Endothelial cell of umbilical vein (primary cell): ENCODE data around the gene A1BG. TPM values are rescaled to one million over a fixed set of nuclear protein-coding genes. Genes with fewer than 3 reads are reported as not detected.

Source experiments
- BruUV-seq: library from RNA; stranded (reverse); fragments of 400-500 nt; replicated peaks from 2 replicates; lab custom pipeline; 2021; lab: Mats Ljungman, UMichigan
- CTCF ChIA-PET: fragments of 300-600, 350-600 bp; sonication (Branson Sonifier 250); formaldehyde crosslinking; loops from one replicate; lab custom pipeline; 2021; ENCODE audit warnings: antibody characterized with exemption, inconsistent platforms; lab: Charles Lee
- POLR2A ChIA-PET: fragments of 300-600, 350-600 bp; sonication (Branson Sonifier 250); formaldehyde crosslinking; loops from one replicate; lab custom pipeline; 2021; ENCODE audit warnings: antibody characterized with exemption, inconsistent platforms; lab: Charles Lee
- DNase-seq: peaks from one replicate; pipeline ENCODE4 v3.0.0-alpha.2; 2011; ENCODE audit warnings: low read depth, low spot score
- FAIRE-seq: peaks from 2 replicates; lab custom pipeline; 2011; peaks lifted over from hg19 to GRCh38; lab: Jason Lieb, UNC
- H2AFZ ChIP-seq: 2 replicates; pipeline ENCODE4 v1.6.0; 2012; ENCODE audit warnings: low read depth, low read length, control low read depth, inconsistent platforms
- H3K27ac ChIP-seq: 2 replicates; pipeline ENCODE4 v1.5.1; 2011; ENCODE audit warnings: low read depth, mild to moderate bottlenecking, control low read depth, low read length, moderate library complexity; ENCODE audit not compliant: insufficient read depth
- H3K27me3 ChIP-seq, 2 experiments: 2 replicates each; pipeline versions ENCODE4 v1.6.0 to v1.6.1; 2011; ENCODE audit warnings: low read length in 2 of 2, mixed read lengths in 1 of 2; ENCODE audit not compliant: control insufficient read depth in 2 of 2, insufficient read depth in 2 of 2
- H3K36me3 ChIP-seq, 2 experiments: 2 replicates in 1 of 2; 3 replicates in 1 of 2; pipeline ENCODE4 v1.5.1; 2011; ENCODE audit warnings: low read length in 2 of 2, mild to moderate bottlenecking in 1 of 2, moderate library complexity in 1 of 2; ENCODE audit not compliant: control insufficient read depth in 2 of 2, insufficient read depth in 2 of 2; ENCODE audit errors: extremely low read depth in 1 of 2
- H3K4me1 ChIP-seq: 3 replicates; pipeline ENCODE4 v1.5.1; 2011; ENCODE audit warnings: mild to moderate bottlenecking, low read length; ENCODE audit not compliant: control insufficient read depth, insufficient read depth; ENCODE audit errors: extremely low read depth
- H3K4me2 ChIP-seq: 2 replicates; pipeline ENCODE4 v1.6.1; 2011; ENCODE audit warnings: low read length, control low read depth, mixed read lengths; ENCODE audit not compliant: insufficient read depth
- H3K4me3 ChIP-seq, 3 experiments: fragments of 200-600 bp in 1 of 3; sonication (generic), shearing (Covaris generic) in 1 of 3; replicated peaks in 1 of 3; 2 replicates each; pipeline ENCODE4 v1.5.1; 2011 to 2016; ENCODE audit warnings: control low read depth in 3 of 3, low read length in 3 of 3, mild to moderate bottlenecking in 2 of 3, inconsistent platforms in 1 of 3, low read depth in 1 of 3, moderate library complexity in 1 of 3; ENCODE audit not compliant: insufficient read depth in 1 of 3
- H3K79me2 ChIP-seq: 2 replicates; pipeline ENCODE4 v1.6.0; 2012; ENCODE audit warnings: low read length, inconsistent platforms; ENCODE audit not compliant: control insufficient read depth, insufficient read depth
- H3K9ac ChIP-seq: replicated peaks from 2 replicates; pipeline ENCODE3; 2011; ENCODE audit warnings: low read length, control low read depth; ENCODE audit not compliant: insufficient read depth; ENCODE audit errors: extremely low read depth
- H3K9me1 ChIP-seq: replicated peaks from 3 replicates; pipeline ENCODE4 v1.6.0; 2011; ENCODE audit warnings: mild to moderate bottlenecking, low read length; ENCODE audit not compliant: control insufficient read depth, insufficient read depth; ENCODE audit errors: extremely low read depth
- H3K9me3 ChIP-seq: replicated peaks from 2 replicates; pipeline ENCODE4 v1.5.1; 2012; ENCODE audit warnings: low read length, inconsistent platforms; ENCODE audit not compliant: control insufficient read depth, insufficient read depth
- H4K20me1 ChIP-seq: replicated peaks from 2 replicates; pipeline ENCODE3; 2011; ENCODE audit warnings: mild to moderate bottlenecking, low read length; ENCODE audit not compliant: control insufficient read depth, insufficient read depth; ENCODE audit errors: extremely low read depth
- CTCF ChIP-seq, 2 donors: IDR thresholded peaks; 1 replicate in 1 of 2; 2 replicates in 1 of 2; pipeline ENCODE4 v1.5.1; 2011; ENCODE audit warnings: low read length in 2 of 2, mild to moderate bottlenecking in 2 of 2, moderate library complexity in 2 of 2, control low read depth in 1 of 2, inconsistent platforms in 1 of 2, low read depth in 1 of 2; ENCODE audit not compliant: insufficient read depth in 1 of 2; ENCODE audit errors: extremely low read depth in 1 of 2
- EZH2 ChIP-seq: IDR thresholded peaks from 2 replicates; pipeline ENCODE4 v1.6.1; 2012; ENCODE audit warnings: borderline replicate concordance, low read depth, mild to moderate bottlenecking, moderate library complexity, low read length, inconsistent platforms; ENCODE audit not compliant: severe bottlenecking
- FOS ChIP-seq: IDR thresholded peaks from 2 replicates; pipeline ENCODE4 v1.6.1; 2011; ENCODE audit warnings: mild to moderate bottlenecking, low read length, moderate library complexity, borderline replicate concordance; ENCODE audit not compliant: insufficient read depth
- GATA2 ChIP-seq: IDR thresholded peaks from 2 replicates; pipeline ENCODE4 v1.7.0; 2011; ENCODE audit warnings: low read depth, mild to moderate bottlenecking, moderate library complexity, mixed read lengths, low read length; ENCODE audit not compliant: insufficient read length, insufficient read depth
- JUN ChIP-seq: IDR thresholded peaks from 2 replicates; pipeline ENCODE4 v1.6.1; 2011; ENCODE audit warnings: borderline replicate concordance, low read depth; ENCODE audit not compliant: insufficient read length, insufficient read depth
- MAX ChIP-seq: IDR thresholded peaks from 2 replicates; pipeline ENCODE4 v1.6.1; 2011; ENCODE audit not compliant: insufficient read depth, insufficient read length
- MYC ChIP-seq: IDR thresholded peaks from one replicate; pipeline ENCODE4 v1.6.1; 2011; ENCODE audit warnings: mild to moderate bottlenecking, low read depth, low read length
- POLR2A ChIP-seq: IDR thresholded peaks from 2 replicates; pipeline ENCODE4 v1.6.1; 2012; ENCODE audit warnings: low read depth, mild to moderate bottlenecking, control low read depth, low read length
- POLR2AphosphoS5 ChIP-seq: IDR thresholded peaks from 2 replicates; pipeline ENCODE4 v1.6.1; 2012; ENCODE audit warnings: low read depth, mild to moderate bottlenecking, control low read depth, low read length, moderate library complexity; ENCODE audit not compliant: insufficient read depth
- dilution Hi-C: fragments of 300-500 bp; cut with MboI; formaldehyde crosslinking; loops from one replicate; pipeline ENCODE4 v1.15.0; 2019; ENCODE audit warnings: low sequenced_read_pairs; ENCODE audit not compliant: extremely low pct_ligation_motif_present
- intact Hi-C: fragments of 100-400 bp; cut with micrococcal nuclease; formaldehyde crosslinking; loops from one replicate; pipeline ENCODE4 v1.10.0; 2022
- polyA plus RNA-seq, 4 experiments: library from polyadenylated mRNA; depleted of rRNA in 3 of 4; stranded (reverse) in 3 of 4; unstranded in 1 of 4; fragments of >200 nt; gene quantifications; 2 replicates each; pipeline versions ENCODE4 v1.2.1 to v1.2.3, GENCODE V29; 2011 to 2012; ENCODE audit warnings: missing spikeins in 1 of 4
- total RNA-seq: library from RNA; stranded (reverse); gene quantifications from 2 replicates; pipeline ENCODE4 v1.2.3, GENCODE V29; 2021

Gene A1BG
- total and polyA plus RNA-seq, 2 donors (not counting 3 experiments of a cell fraction or from before 2014, with no cell fraction given) = 2.3 to 3.7 TPM

GRCh38 chr19:58350001-58350861 is 3.1 kb downstream of the A1BG start:
- Histone ChIP-seq H4K20me1 (no peaks in the 10 kb centered on the region), H3K27me3 (peaks cover 27 to 49% of the 10 kb centered on the region in 2 experiments), H3K9ac (no peak overlapping the region), H3K4me1 (peaks cover 5% of the 10 kb centered on the region), H3K27ac (no peak overlapping the region), H3K36me3 (no peaks in the 10 kb centered on the region), H3K9me1 (no peaks in the 10 kb centered on the region), H3K4me3 (no peak overlapping the region), H3K9me3 (no peaks in the 10 kb centered on the region), H3K79me2 (no peaks in the 10 kb centered on the region), H3K4me2 (peak overlapping the region; percentile 19), H2AFZ (peak overlapping the region; percentile 50)
- ChIA-PET POLR2A (no interaction called here), CTCF (interaction anchor here (0.9 kb wide), 1 partner anchor 10 kb away, joined by 3 read pairs; no protein-coding TSS in a partner anchor)
- FAIRE-seq (no peak), DNase-seq (no peak)
- TF ChIP-seq POLR2AphosphoS5 (no peak), POLR2A (no peak), JUN (no peak), MYC (no peak), CTCF (IDR thresholded peaks at IDR 0.05; ENCODE audit: extremely low read depth in 1 of 2, insufficient read depth in 1 of 2, low read depth in 1 of 2, low read length in 2 of 2) (peak in 1 of 2 donors; percentile 22), MAX (no peak), EZH2 (peak; percentile 91), GATA2 (no peak), FOS (no peak)
- intact Hi-C loops (no loop called here), dilution Hi-C loops (no loop called here)
- no TSS peak for BruUV-seq
